ENCODE measurements around the gene FAM156A.
"Not testable (repeated sequence)": the region's sequence is repeated elsewhere in the genome, so short reads cannot be mapped to it uniquely, and the experiment has no call there.

FAM156A gene

DNA sequence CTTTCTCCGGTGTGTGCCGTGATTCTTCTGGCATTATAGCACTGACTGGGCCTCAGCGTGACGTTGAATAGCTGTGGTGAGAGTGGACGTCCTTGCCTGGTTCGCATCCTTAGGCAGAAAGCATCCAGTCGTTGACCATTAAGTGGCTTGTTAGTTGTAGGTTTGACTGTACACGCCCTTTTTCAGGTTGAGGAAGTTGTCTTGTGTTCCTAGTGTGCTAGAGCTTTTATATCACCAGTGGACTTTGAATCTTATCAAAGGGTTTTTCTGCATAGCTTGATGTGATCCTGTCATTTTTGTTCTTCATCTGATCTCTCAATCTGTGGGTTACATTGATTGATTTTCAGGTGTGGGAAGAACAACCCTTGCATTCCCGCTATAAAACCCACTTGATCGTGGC lies 52.8 kb downstream of the FAM156A start:
- DNase-seq (ENCODE audit: low spot score): not testable (repeated sequence)

Data from iPS-NIHi11 (cell line).